Stimulated activated CD8-positive, alpha-beta memory T cell treated with anti-CD3 and anti-CD28 coated beads, Interleukin-7, amount 100 ng/mL, for 4 hours (primary cell): ENCODE measurements around the gene HUNK.
"Not testable (repeated sequence)": the region's sequence is repeated elsewhere in the genome, so short reads cannot be mapped to it uniquely, and the experiment has no call there.

Experiments
- DNase-seq, 2 donors: peaks; one replicate each; pipeline ENCODE4 v3.0.0-alpha.2; 2020; ENCODE audit warnings: low read depth in 2 of 2

The HUNK gene

GRCh38 chr21:31870472-31871193 lies 2.2 kb upstream of the HUNK start:
- no peak for DNase-seq

GRCh38 chr21:31871371-31871770 lies 1.4 kb upstream of the HUNK start:
- not testable (repeated sequence) for DNase-seq

GRCh38 chr21:31872072-31872451 lies 758 bp upstream of the HUNK start:
- DNase-seq, result no peak

GRCh38 chr21:31873275-31873695 lies 465 bp downstream of the HUNK start:
- no peak for DNase-seq

- peak in 1 of 2 donors; percentile 10 for DNase-seq
Observed at GRCh38 chr21:31873696-31874599, 1.1 kb downstream of the HUNK start.

- DNase-seq, result no peak
Observed at GRCh38 chr21:31874812-31875212, 2.0 kb downstream of the HUNK start.

- no peak for DNase-seq
Observed at GRCh38 chr21:31875496-31876015, 2.7 kb downstream of the HUNK start.

GRCh38 chr21:31877463-31877957 lies 4.7 kb downstream of the HUNK start:
- no peak for DNase-seq

GRCh38 chr21:31878831-31879230 lies 6.0 kb downstream of the HUNK start:
- DNase-seq, result no peak

GRCh38 chr21:31879241-31879650 lies 6.4 kb downstream of the HUNK start:
- no peak for DNase-seq

GRCh38 chr21:31879911-31880310 lies 7.1 kb downstream of the HUNK start:
- no peak for DNase-seq

GRCh38 chr21:31880816-31881215 lies 8.0 kb downstream of the HUNK start:
- no peak for DNase-seq

- DNase-seq, result no peak
Observed at GRCh38 chr21:31882711-31883110, 9.9 kb downstream of the HUNK start.

- DNase-seq, result no peak
Observed at GRCh38 chr21:31885146-31885545, 12.3 kb downstream of the HUNK start.

- DNase-seq, result no peak
Observed at GRCh38 chr21:31886915-31887314, 14.1 kb downstream of the HUNK start.

- no peak for DNase-seq
Observed at GRCh38 chr21:31887391-31887841, 14.6 kb downstream of the HUNK start.

GRCh38 chr21:31888936-31889371 lies 16.1 kb downstream of the HUNK start:
- DNase-seq, result no peak

GRCh38 chr21:31889460-31889859 lies 16.6 kb downstream of the HUNK start:
- no peak for DNase-seq

GRCh38 chr21:31892686-31893085 lies 19.9 kb downstream of the HUNK start:
- DNase-seq, result no peak

GRCh38 chr21:31893851-31894415 lies 21.1 kb downstream of the HUNK start:
- DNase-seq, result no peak

- no peak for DNase-seq
Observed at GRCh38 chr21:31894457-31894856, 21.6 kb downstream of the HUNK start.
